Effector memory CD4-positive, alpha-beta T cell (primary cell): ENCODE results near the gene MCFD2.

Experiments
- DNase-seq, 3 donors: peaks; one replicate each; pipeline ENCODE4 v3.0.0-alpha.2; 2020
- H3K27ac ChIP-seq: 2 replicates; pipeline ENCODE4 v1.7.0; 2013; ENCODE audit warnings: mild to moderate bottlenecking, low read length, moderate library complexity; ENCODE audit not compliant: insufficient read depth, poor library complexity, severe bottlenecking
- H3K27me3 ChIP-seq: replicated peaks from 2 replicates; pipeline ENCODE4 v1.7.0; 2013; ENCODE audit warnings: mild to moderate bottlenecking, low read length; ENCODE audit not compliant: insufficient read depth, control insufficient read depth, poor library complexity, severe bottlenecking
- H3K36me3 ChIP-seq: 2 replicates; pipeline ENCODE4 v1.7.0; 2013; ENCODE audit warnings: mild to moderate bottlenecking, low read length, moderate library complexity; ENCODE audit not compliant: control insufficient read depth, insufficient read depth
- H3K4me1 ChIP-seq: 2 replicates; pipeline ENCODE4 v1.7.0; 2013; ENCODE audit warnings: low read length, mild to moderate bottlenecking; ENCODE audit not compliant: control insufficient read depth, insufficient read depth, poor library complexity, severe bottlenecking
- H3K4me3 ChIP-seq: 2 replicates; pipeline ENCODE4 v1.7.0; 2013; ENCODE audit warnings: low read length, low read depth, mild to moderate bottlenecking; ENCODE audit not compliant: insufficient read depth, poor library complexity, severe bottlenecking
- H3K9me3 ChIP-seq: 2 replicates; pipeline ENCODE4 v1.7.0; 2013; ENCODE audit warnings: mild to moderate bottlenecking, low read length, moderate library complexity; ENCODE audit not compliant: control insufficient read depth

MCFD2 gene

DNA sequence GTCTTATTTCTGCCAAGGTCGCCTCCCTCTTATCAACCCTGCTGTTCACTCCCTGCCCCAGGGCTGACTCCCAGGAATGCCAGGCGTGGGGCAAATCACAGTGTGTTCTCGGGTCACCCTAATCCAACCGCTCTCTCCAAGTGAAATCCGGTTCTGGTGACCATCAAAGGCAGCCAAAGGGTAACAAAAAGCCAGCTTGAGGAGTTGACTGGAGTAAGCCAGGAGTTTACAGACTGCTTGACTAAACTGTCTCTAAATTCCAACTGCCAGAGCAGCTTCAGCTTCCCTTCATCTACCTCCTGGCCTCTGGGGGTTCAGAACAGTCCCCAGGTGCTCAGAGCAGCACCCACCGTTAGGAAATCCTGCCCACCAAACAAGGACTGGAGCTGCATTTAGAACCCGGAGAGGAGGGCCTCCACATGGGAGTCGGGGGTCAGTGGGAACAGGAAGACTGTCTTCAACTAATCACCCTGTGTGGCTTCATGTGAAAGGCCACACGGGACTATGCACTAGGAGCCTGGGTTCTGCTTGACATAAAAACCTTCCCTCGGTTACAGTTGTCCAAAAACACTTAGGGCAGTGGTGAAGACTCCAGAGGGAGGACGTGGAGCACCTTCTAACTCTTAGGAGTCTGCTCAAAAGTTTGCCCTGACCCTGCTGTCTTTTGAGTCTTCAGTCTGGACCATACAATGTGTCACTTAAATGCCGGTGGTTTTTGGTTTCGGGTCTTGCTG, 24.2 kb upstream of the MCFD2 start:
- H3K9me3 ChIP-seq, result no peaks in the 10 kb centered on the region
- H3K27ac ChIP-seq, result no peak overlapping the region
- no peaks in the 10 kb centered on the region for H3K36me3 ChIP-seq
- H3K4me1 ChIP-seq, result peaks cover 31% of the 10 kb centered on the region
- no peak overlapping the region for H3K4me3 ChIP-seq
- no peak for DNase-seq
- no peaks in the 10 kb centered on the region for H3K27me3 ChIP-seq

DNA sequence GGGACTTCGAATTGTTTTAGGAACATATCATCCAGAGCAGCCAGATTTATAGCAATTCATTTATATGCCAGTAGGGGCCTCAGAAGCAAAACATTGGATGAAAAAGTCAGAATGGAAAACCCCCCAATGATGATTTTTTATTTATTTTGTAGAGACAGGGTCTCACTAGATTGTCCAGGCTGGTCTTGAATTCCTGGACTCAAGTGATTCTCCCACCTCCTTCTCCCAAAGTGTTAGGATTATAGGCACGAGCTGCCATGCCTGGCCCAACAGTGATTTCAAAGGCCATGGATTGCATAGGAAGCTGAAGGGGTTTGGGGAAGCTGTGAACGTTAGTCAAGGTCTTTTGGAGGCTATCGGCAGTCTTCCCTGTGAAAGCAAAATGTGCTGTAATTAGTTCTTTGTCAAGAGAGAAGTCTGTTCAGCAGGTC, 21.9 kb upstream of the MCFD2 start:
- H3K27ac ChIP-seq, result no peak overlapping the region
- peaks cover 9% of the 10 kb centered on the region for H3K4me1 ChIP-seq
- no peaks in the 10 kb centered on the region for H3K36me3 ChIP-seq
- DNase-seq, result no peak
- no peak overlapping the region for H3K4me3 ChIP-seq
- H3K9me3 ChIP-seq, result no peaks in the 10 kb centered on the region
- H3K27me3 ChIP-seq, result no peaks in the 10 kb centered on the region

DNA sequence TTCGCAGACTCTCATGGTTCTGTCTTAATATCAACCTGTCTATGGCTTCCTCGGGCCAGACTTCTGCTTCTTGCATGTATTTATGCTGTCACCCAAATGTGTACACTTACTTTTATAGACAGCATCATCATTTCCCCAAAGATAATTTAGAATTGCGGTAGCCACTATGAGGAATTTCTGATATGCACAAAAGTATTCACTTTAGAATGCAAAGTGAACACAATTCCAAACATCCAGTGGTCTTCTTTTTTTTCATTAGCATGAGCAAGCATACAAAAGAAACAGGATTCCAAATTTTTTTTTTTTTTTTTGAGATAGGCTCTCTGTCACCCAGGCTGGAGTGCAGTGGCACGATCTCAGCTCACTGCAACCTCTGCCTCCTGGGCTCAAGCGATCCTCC, 21.0 kb upstream of the MCFD2 start:
- DNase-seq, result no peak
- H3K4me1 ChIP-seq, result peaks cover 6% of the 10 kb centered on the region
- H3K9me3 ChIP-seq, result no peaks in the 10 kb centered on the region
- H3K27me3 ChIP-seq, result no peaks in the 10 kb centered on the region
- H3K36me3 ChIP-seq, result no peaks in the 10 kb centered on the region
- no peak overlapping the region for H3K27ac ChIP-seq
- H3K4me3 ChIP-seq, result no peak overlapping the region

DNA sequence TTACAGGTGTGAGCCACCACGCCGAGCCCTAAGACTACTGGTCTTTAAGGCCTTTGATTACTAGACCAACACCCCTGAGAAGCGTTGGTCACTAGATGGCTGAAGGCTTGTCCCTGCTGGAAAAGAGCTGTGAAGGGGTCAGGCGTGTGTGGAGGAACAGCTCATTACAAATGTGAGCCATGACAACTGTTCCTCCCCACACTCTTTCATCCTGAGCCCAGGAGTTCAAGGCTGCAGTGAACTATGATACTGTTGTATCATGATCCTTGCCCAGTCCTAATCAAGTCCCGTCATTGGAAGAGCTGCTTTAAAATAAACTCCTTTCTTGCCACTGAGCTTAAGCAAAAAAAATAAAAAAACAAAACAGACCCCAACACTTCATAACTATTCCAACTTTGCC, 19.5 kb upstream of the MCFD2 start:
- Histone ChIP-seq H3K27ac (no peak overlapping the region), H3K4me1 (peaks cover under 1% of the 10 kb centered on the region), H3K4me3 (no peak overlapping the region), H3K9me3 (no peaks in the 10 kb centered on the region), H3K27me3 (no peaks in the 10 kb centered on the region), H3K36me3 (no peaks in the 10 kb centered on the region)
- DNase-seq, result no peak

DNA sequence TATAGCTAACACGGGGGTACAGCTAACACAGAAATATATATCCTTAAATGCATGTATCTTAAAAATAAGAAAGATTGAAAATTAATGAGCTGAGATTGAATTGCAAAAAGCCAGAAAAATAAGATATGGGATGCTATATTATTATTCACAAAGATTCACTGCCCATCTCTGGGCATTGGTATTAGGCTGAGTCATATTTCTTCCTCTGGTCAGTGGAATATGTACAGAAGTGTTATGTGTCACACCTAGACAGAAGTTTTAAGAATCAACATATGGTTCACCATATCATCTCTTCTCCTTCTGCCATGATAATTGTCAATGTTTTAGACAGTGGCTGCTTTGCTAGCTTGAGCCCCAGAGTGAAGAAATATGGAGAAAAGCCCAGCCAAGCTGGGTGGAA, 14.0 kb upstream of the MCFD2 start:
- no peaks in the 10 kb centered on the region for H3K4me1 ChIP-seq
- H3K9me3 ChIP-seq, result no peaks in the 10 kb centered on the region
- DNase-seq, result no peak

DNA sequence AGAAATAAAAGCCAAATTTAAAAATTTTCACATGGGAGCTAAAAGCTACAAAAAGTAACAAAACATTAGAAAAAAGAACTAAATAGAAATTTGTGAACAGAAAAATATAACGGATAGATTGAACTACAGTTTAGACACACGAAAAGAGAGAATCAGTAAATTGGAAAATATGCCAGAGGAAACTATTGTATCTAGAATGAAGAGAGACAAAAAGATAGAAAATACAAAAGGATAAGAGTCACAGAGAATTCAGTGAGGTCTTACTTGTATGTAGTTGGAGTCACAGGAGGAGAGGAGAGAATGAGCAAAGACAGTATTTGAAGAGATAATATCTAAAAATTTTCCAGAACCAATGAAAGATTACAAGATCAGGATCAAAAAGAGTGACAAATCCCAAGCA, 11.3 kb upstream of the MCFD2 start:
- Histone ChIP-seq H3K27me3 (no peaks in the 10 kb centered on the region), H3K27ac (no peak overlapping the region), H3K4me3 (no peak overlapping the region), H3K9me3 (no peaks in the 10 kb centered on the region), H3K36me3 (no peaks in the 10 kb centered on the region), H3K4me1 (no peaks in the 10 kb centered on the region)
- DNase-seq, result no peak

More for the DNA sequence above, 14.0 kb upstream of the MCFD2 start:
- Histone ChIP-seq H3K4me3 (no peak overlapping the region), H3K36me3 (no peaks in the 10 kb centered on the region), H3K27ac (no peak overlapping the region), H3K27me3 (no peaks in the 10 kb centered on the region)

DNA sequence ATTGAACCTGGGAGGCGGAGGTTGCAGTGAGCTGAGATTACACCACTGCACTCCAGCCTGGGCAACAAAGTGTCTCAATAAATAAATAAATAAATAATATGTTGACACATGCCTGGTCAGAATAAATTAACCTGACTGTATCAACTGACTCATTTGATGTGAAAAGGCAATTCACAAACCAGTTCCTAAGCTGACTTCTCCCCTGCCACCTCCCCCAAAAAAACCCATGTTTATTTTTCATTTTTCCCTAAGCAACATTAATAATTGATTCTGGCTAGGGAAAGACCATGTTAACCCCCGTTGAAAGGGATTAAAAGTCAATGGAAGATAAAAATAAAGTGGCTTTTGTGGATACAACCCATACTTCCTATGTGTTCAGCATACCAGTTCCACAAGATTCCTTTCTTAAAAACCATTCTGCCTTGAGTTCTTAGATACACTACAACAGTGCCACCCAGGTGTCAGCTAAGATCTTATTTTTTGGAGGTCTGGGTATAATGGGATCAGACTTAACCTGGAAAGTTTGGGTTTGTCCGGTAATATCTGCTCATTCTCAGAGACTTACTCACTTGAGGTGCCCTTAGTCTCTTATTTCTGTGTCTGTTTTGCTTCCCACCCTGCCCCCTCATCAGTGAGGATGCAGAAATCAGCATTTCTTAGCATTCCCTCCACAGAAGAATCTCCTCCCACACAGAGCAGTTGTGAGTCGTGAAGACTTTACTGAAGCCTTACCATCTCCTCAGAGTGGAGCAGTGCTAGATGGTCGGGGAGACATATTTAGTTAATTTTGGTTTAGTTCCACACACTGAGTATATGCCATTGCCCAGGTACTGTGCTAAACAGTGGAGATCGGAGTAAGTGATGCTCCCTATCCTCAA, 10.1 kb upstream of the MCFD2 start:
- H3K27ac ChIP-seq, result no peak overlapping the region
- H3K4me1 ChIP-seq, result no peaks in the 10 kb centered on the region
- H3K9me3 ChIP-seq, result no peaks in the 10 kb centered on the region
- no peaks in the 10 kb centered on the region for H3K27me3 ChIP-seq
- H3K36me3 ChIP-seq, result no peaks in the 10 kb centered on the region
- no peak for DNase-seq
- no peak overlapping the region for H3K4me3 ChIP-seq

DNA sequence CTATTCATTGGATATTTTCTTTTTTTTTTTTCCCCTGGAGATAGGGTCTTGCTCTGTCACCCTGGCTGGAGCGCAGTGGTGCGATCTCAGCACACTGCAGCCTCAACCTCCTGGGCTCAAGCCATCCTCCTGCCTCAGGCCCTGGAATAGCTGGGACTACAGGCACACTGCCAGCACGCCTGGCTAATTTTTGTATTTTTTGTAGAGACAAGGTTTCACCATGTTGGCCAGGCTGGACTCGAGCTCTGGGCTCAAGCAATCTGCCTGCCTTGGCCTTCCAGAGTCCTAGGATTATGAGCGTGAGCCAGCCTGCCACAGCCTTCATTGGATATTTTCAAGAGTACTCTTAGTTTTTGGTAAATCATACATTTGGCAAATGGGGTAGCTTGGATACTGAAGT, 9.0 kb upstream of the MCFD2 start:
- Histone ChIP-seq H3K9me3 (no peaks in the 10 kb centered on the region), H3K27ac (no peak overlapping the region), H3K36me3 (no peaks in the 10 kb centered on the region), H3K27me3 (no peaks in the 10 kb centered on the region), H3K4me3 (no peak overlapping the region), H3K4me1 (no peaks in the 10 kb centered on the region)
- DNase-seq, result no peak

DNA sequence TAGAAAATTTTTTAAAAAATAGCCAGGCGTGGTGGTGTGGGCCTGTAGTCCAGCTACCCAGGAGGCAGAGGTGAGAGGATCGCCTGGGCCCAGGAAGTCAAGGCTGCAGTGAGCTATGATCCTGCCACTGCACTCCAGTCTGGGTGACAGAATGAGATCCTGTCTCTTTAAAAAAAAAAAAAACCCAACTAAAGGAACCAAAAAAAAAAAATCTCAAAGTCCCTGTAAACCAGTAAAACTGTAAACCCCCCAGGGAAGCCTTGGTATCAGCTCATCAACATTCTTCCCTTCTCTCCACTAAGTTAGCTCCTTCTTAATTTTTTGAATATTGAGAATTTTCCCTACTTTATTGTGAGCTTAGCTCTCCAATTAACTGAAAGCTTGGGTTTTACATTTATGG, 8.4 kb upstream of the MCFD2 start:
- H3K4me1 ChIP-seq, result no peaks in the 10 kb centered on the region
- no peak overlapping the region for H3K4me3 ChIP-seq
- H3K36me3 ChIP-seq, result no peaks in the 10 kb centered on the region
- DNase-seq, result no peak
- no peak overlapping the region for H3K27ac ChIP-seq
- H3K9me3 ChIP-seq, result no peaks in the 10 kb centered on the region
- H3K27me3 ChIP-seq, result no peaks in the 10 kb centered on the region

DNA sequence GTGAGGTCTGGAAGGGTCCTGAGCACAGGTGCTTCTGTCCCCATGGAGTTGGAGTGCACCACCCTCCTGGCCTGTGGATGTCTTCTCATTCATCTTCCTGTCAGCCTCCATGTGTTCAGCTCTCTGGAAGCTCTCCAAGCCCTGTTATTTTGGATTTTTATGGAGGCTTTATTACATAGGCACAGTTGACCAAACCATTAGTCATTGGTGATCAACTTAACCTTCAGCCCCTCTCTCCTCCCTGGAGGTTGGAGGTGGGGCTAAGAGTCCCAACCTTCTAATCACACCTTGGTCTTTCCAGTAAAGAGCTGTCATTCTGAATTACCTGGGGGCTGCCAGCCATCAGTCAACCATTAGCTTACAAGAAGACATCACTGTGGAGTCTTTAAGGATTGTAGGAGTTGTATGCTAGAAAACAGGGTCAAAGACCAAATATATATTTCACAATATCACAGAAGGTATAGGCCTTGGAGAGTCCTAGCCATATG, 7.5 kb upstream of the MCFD2 start:
- Histone ChIP-seq H3K4me3 (no peak overlapping the region), H3K36me3 (no peaks in the 10 kb centered on the region), H3K4me1 (no peaks in the 10 kb centered on the region), H3K9me3 (no peaks in the 10 kb centered on the region), H3K27me3 (no peaks in the 10 kb centered on the region), H3K27ac (no peak overlapping the region)
- DNase-seq, result no peak
